Mucosa of stomach (tissue), 1 donor: ENCODE results near the gene LIFR.

ENCODE experiments used
- H3K27me3 ChIP-seq: one replicate; pipeline ENCODE4 v1.7.0; 2013; ENCODE audit warnings: mild to moderate bottlenecking, low read length; ENCODE audit not compliant: control insufficient read depth, insufficient read depth
- H3K36me3 ChIP-seq: one replicate; pipeline ENCODE4 v1.7.0; 2013; ENCODE audit warnings: low read length; ENCODE audit not compliant: control insufficient read depth, insufficient read depth
- H3K4me1 ChIP-seq: one replicate; pipeline ENCODE4 v1.7.0; 2013; ENCODE audit warnings: mild to moderate bottlenecking, low read length; ENCODE audit not compliant: control insufficient read depth, insufficient read depth
- H3K4me3 ChIP-seq: one replicate; pipeline ENCODE4 v1.7.0; 2013; ENCODE audit warnings: low read length
- H3K9ac ChIP-seq: one replicate; pipeline ENCODE4 v1.7.0; 2013; ENCODE audit warnings: mild to moderate bottlenecking, low read length, moderate library complexity
- H3K9me3 ChIP-seq: one replicate; pipeline ENCODE4 v1.7.0; 2013; ENCODE audit warnings: mild to moderate bottlenecking, low read length, moderate library complexity; ENCODE audit not compliant: control insufficient read depth
- donor health status: Pancreatic carcinoma.

The LIFR gene

GRCh38 chr5:38556088-38556598 lies 303 bp downstream of the LIFR start:
- Histone ChIP-seq H3K9me3 (no peaks in the 10 kb centered on the region), H3K4me3 (no peak overlapping the region), H3K27me3 (no peaks in the 10 kb centered on the region), H3K4me1 (no peaks in the 10 kb centered on the region), H3K36me3 (no peaks in the 10 kb centered on the region), H3K9ac (peak overlapping the region; percentile 65)

GRCh38 chr5:38555354-38556087 lies 925 bp downstream of the LIFR start:
- Histone ChIP-seq H3K9me3 (no peaks in the 10 kb centered on the region), H3K36me3 (no peaks in the 10 kb centered on the region), H3K9ac (peak overlapping the region; percentile 65), H3K4me1 (no peaks in the 10 kb centered on the region), H3K27me3 (no peaks in the 10 kb centered on the region), H3K4me3 (no peak overlapping the region)

- H3K27me3 ChIP-seq = no peaks in the 10 kb centered on the region
Measured at GRCh38 chr5:38554861-38555260, 1.6 kb downstream of the LIFR start.

GRCh38 chr5:38554403-38554802 lies 2.0 kb downstream of the LIFR start:
- H3K4me1 ChIP-seq = no peaks in the 10 kb centered on the region
- no peak overlapping the region for H3K9ac ChIP-seq
- no peaks in the 10 kb centered on the region for H3K36me3 ChIP-seq
- H3K27me3 ChIP-seq = no peaks in the 10 kb centered on the region
- H3K4me3 ChIP-seq = no peak overlapping the region
- no peaks in the 10 kb centered on the region for H3K9me3 ChIP-seq

More at GRCh38 chr5:38554861-38555260, 1.6 kb downstream of the LIFR start:
- H3K36me3 ChIP-seq = no peaks in the 10 kb centered on the region
- H3K4me1 ChIP-seq = no peaks in the 10 kb centered on the region
- no peaks in the 10 kb centered on the region for H3K9me3 ChIP-seq
- H3K9ac ChIP-seq = no peak overlapping the region
- no peak overlapping the region for H3K4me3 ChIP-seq

- Histone ChIP-seq H3K36me3 (no peaks in the 10 kb centered on the region), H3K27me3 (no peaks in the 10 kb centered on the region), H3K9me3 (no peaks in the 10 kb centered on the region), H3K9ac (no peak overlapping the region), H3K4me1 (no peaks in the 10 kb centered on the region), H3K4me3 (no peak overlapping the region)
Measured at GRCh38 chr5:38553001-38553521, 3.4 kb downstream of the LIFR start.

GRCh38 chr5:38551030-38552017 lies 5.1 kb downstream of the LIFR start:
- Histone ChIP-seq H3K4me1 (no peaks in the 10 kb centered on the region), H3K4me3 (no peak overlapping the region), H3K36me3 (no peaks in the 10 kb centered on the region), H3K9me3 (no peaks in the 10 kb centered on the region), H3K9ac (no peak overlapping the region), H3K27me3 (no peaks in the 10 kb centered on the region)

GRCh38 chr5:38548064-38548759 lies 8.2 kb downstream of the LIFR start:
- no peaks in the 10 kb centered on the region for H3K9me3 ChIP-seq
- H3K9ac ChIP-seq = no peak overlapping the region
- H3K4me1 ChIP-seq = no peaks in the 10 kb centered on the region
- no peak overlapping the region for H3K4me3 ChIP-seq
- H3K27me3 ChIP-seq = no peaks in the 10 kb centered on the region
- no peaks in the 10 kb centered on the region for H3K36me3 ChIP-seq

GRCh38 chr5:38547257-38547656 lies 9.2 kb downstream of the LIFR start:
- no peaks in the 10 kb centered on the region for H3K27me3 ChIP-seq
- H3K9ac ChIP-seq = no peak overlapping the region
- H3K9me3 ChIP-seq = no peaks in the 10 kb centered on the region
- H3K4me1 ChIP-seq = no peaks in the 10 kb centered on the region
- H3K36me3 ChIP-seq = no peaks in the 10 kb centered on the region
- H3K4me3 ChIP-seq = no peak overlapping the region

GRCh38 chr5:38546691-38547146 lies 9.7 kb downstream of the LIFR start:
- H3K4me3 ChIP-seq = no peak overlapping the region
- no peaks in the 10 kb centered on the region for H3K9me3 ChIP-seq
- H3K36me3 ChIP-seq = no peaks in the 10 kb centered on the region
- no peaks in the 10 kb centered on the region for H3K27me3 ChIP-seq
- H3K4me1 ChIP-seq = no peaks in the 10 kb centered on the region
- H3K9ac ChIP-seq = no peak overlapping the region

GRCh38 chr5:38543886-38544285 lies 12.6 kb downstream of the LIFR start:
- H3K9me3 ChIP-seq = no peaks in the 10 kb centered on the region
- H3K36me3 ChIP-seq = no peaks in the 10 kb centered on the region
- H3K27me3 ChIP-seq = no peaks in the 10 kb centered on the region
- no peak overlapping the region for H3K4me3 ChIP-seq
- no peaks in the 10 kb centered on the region for H3K4me1 ChIP-seq
- H3K9ac ChIP-seq = no peak overlapping the region

- no peaks in the 10 kb centered on the region for H3K9me3 ChIP-seq
- H3K36me3 ChIP-seq = no peaks in the 10 kb centered on the region
- H3K4me1 ChIP-seq = no peaks in the 10 kb centered on the region
- H3K27me3 ChIP-seq = no peaks in the 10 kb centered on the region
- no peak overlapping the region for H3K9ac ChIP-seq
- no peak overlapping the region for H3K4me3 ChIP-seq
Measured at GRCh38 chr5:38543074-38543473, 13.4 kb downstream of the LIFR start.
